Glomerular visceral epithelial cell (primary cell): ENCODE results near the gene FGD4.

ENCODE experiments used
- DNase-seq: peaks from one replicate; pipeline ENCODE4 v3.0.0-alpha.2; 2016; ENCODE audit errors: extremely low spot score

FGD4 gene

GRCh38 chr12:32455607-32456071 is 56.3 kb downstream of the FGD4 start:
- peak; percentile 58 for DNase-seq

GRCh38 chr12:32457251-32458025 is 58.1 kb downstream of the FGD4 start:
- DNase-seq: no peak

- DNase-seq: no peak
Measured at GRCh38 chr12:32460638-32461037, 61.3 kb downstream of the FGD4 start.

- DNase-seq: no peak
Measured at GRCh38 chr12:32462908-32463307, 63.5 kb downstream of the FGD4 start.

- no peak for DNase-seq
Measured at GRCh38 chr12:32466187-32466586, 66.8 kb downstream of the FGD4 start.

GRCh38 chr12:32466986-32467711 is 67.8 kb downstream of the FGD4 start:
- no peak for DNase-seq

GRCh38 chr12:32467959-32468863 is 68.9 kb downstream of the FGD4 start:
- no peak for DNase-seq

- no peak for DNase-seq
Measured at GRCh38 chr12:32470936-32471470, 71.6 kb downstream of the FGD4 start.

GRCh38 chr12:32471591-32472001 is 72.2 kb downstream of the FGD4 start:
- DNase-seq: peak; percentile 39

- DNase-seq: no peak
Measured at GRCh38 chr12:32475724-32476123, 76.4 kb downstream of the FGD4 start.

GRCh38 chr12:32476446-32476845 is 77.1 kb downstream of the FGD4 start:
- no peak for DNase-seq

GRCh38 chr12:32477714-32478113 is 78.4 kb downstream of the FGD4 start:
- DNase-seq: no peak

GRCh38 chr12:32478166-32478565 is 78.8 kb downstream of the FGD4 start:
- DNase-seq: no peak

- DNase-seq: peak; percentile 16
Measured at GRCh38 chr12:32478858-32479725, 79.7 kb downstream of the FGD4 start.

GRCh38 chr12:32482226-32482625 is 82.9 kb downstream of the FGD4 start:
- DNase-seq: no peak

GRCh38 chr12:32483499-32483898 is 84.1 kb downstream of the FGD4 start:
- DNase-seq: no peak

GRCh38 chr12:32483993-32484392 is 84.6 kb downstream of the FGD4 start:
- DNase-seq: no peak

- DNase-seq: no peak
Measured at GRCh38 chr12:32486158-32486557, 86.8 kb downstream of the FGD4 start.

GRCh38 chr12:32488132-32488531 is 88.8 kb downstream of the FGD4 start:
- no peak for DNase-seq

- no peak for DNase-seq
Measured at GRCh38 chr12:32489070-32489469, 89.7 kb downstream of the FGD4 start.

- DNase-seq: no peak
Measured at GRCh38 chr12:32490801-32491200, 91.4 kb downstream of the FGD4 start.
